ENCODE results near the gene TFF3.

Gene TFF3

GRCh38 chr21:42304556-42305454 lies 10.4 kb downstream of the TFF3 start:
- DNase-seq (ENCODE audit: low spot score): no peak
- no peak for TF ChIP-seq CTCF (conservative IDR thresholded peaks at IDR 0.05; ENCODE audit: low read depth)
- ChIA-PET POLR2A (ENCODE audit: low non-redundant PET) (no interaction called here), CTCF (interaction anchor here (0.6 kb wide), 1 partner anchor 261 kb away, joined by 4 read pairs; no protein-coding TSS in a partner anchor)
- H3K27ac ChIP-seq: no peak overlapping the region

DNA sequence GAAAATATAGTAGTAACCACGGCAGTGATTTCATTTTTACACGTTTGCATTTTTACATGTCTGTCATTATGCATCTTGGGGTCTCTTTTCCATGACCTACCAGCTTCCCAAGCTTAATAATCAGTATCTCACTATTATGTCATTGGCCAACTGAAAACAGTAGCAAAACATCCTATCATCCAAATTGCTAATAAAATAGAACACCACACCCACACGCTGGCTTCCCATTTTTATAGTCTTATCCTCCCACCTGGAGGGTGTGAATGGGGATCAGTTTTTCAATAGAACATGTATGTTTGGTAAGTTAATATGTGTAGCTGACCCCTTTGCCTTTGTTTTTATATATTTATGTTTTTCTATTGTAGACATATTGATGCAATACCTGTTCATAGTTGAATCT lies 11.8 kb downstream of the TFF3 start:
- no peak overlapping the region for H3K27ac ChIP-seq
- CTCF ChIA-PET: no interaction called here
- DNase-seq (ENCODE audit: low spot score): no peak
- TF ChIP-seq CTCF (conservative IDR thresholded peaks at IDR 0.05; ENCODE audit: low read depth): no peak
- POLR2A ChIA-PET (ENCODE audit: low non-redundant PET): no interaction called here

- POLR2A ChIA-PET (ENCODE audit: low non-redundant PET): no interaction called here
- no peak overlapping the region for H3K27ac ChIP-seq
- no peak for DNase-seq (ENCODE audit: low spot score)
- CTCF ChIA-PET: interaction anchor here (0.5 to 0.7 kb wide), 2 partner anchors 184 to 1291 kb away, joined by 3 read pairs; no protein-coding TSS in a partner anchor
- TF ChIP-seq CTCF (conservative IDR thresholded peaks at IDR 0.05; ENCODE audit: low read depth): no peak
These were observed 12.4 kb downstream of the TFF3 start for GRCh38 chr21:42302794-42303193.

- DNase-seq (ENCODE audit: low spot score): no peak
- no peak for TF ChIP-seq CTCF (conservative IDR thresholded peaks at IDR 0.05; ENCODE audit: low read depth)
- CTCF ChIA-PET: interaction anchor here (0.5 to 0.7 kb wide), 2 partner anchors 184 to 1291 kb away, joined by 3 read pairs; no protein-coding TSS in a partner anchor
- no peak overlapping the region for H3K27ac ChIP-seq
- POLR2A ChIA-PET (ENCODE audit: low non-redundant PET): no interaction called here
These were observed 13.0 kb downstream of the TFF3 start for GRCh38 chr21:42302076-42302650.

DNA sequence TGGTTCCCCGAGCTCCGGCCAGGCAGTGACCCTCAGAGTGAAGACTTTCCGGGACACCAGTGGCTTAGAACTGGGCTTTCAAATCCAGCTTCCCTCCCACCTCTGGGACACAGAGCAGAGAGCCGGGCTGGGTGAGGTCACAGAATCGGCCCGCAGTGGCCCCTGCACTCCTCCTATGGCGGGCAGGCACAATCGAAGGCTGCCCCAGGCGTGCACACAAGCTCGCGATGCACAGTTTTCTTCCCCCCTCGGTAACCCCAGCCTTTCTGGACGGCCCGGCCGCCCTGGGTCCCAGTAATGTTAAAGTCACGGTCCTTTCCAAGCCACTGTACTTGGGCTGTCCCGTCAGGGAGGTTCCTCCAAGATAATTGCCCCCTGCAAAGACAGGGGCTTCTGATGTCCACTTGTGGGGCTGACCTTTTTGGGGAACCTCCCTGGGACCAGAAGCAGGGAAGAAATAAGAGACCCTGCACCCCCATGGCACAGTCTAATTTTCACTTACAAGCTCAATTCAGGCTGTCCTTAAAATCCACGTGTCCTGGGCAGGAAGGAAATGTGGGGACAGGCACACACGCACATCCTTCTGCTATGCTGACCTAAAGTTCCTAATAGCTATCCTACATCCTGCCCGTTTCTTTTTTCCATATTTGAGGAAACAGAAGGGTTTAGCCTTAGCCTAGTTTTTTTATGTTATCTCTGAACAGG lies 13.7 kb downstream of the TFF3 start:
- ChIA-PET CTCF (no interaction called here), POLR2A (ENCODE audit: low non-redundant PET) (no interaction called here)
- no peak for DNase-seq (ENCODE audit: low spot score)
- H3K27ac ChIP-seq: no peak overlapping the region
- TF ChIP-seq CTCF (conservative IDR thresholded peaks at IDR 0.05; ENCODE audit: low read depth): no peak

DNA sequence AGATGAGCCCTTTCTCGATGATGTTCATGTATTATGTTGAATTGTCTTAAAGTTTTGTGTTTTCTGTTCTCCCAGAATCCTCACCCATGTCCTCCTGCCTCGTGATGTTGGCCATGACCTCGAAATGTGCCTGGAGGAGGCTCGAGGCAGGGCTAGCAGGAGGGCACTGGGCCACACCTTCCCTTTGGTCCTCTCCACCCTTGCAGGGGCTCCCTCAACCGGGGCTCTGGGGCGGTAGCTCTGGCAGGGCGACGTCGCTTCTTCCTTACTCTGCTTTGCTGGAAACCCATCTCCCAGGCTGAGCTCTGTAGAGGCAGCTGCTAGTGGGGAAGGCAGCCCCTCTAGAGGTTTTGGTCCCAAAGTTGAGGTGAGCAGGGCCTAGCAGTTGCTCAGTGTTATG lies 14.3 kb downstream of the TFF3 start:
- H3K27ac ChIP-seq: no peak overlapping the region
- ChIA-PET CTCF (no interaction called here), POLR2A (ENCODE audit: low non-redundant PET) (no interaction called here)
- no peak for TF ChIP-seq CTCF (conservative IDR thresholded peaks at IDR 0.05; ENCODE audit: low read depth)
- no peak for DNase-seq (ENCODE audit: low spot score)
